A549 (cell line): ENCODE data around the gene GGACT. TPM values are rescaled to one million over a fixed set of nuclear protein-coding genes. Genes with fewer than 3 reads are reported as not detected.

Experiments
- ATAC-seq, 2 experiments: fragments of 200-7000 bp in 1 of 2; fragments of >200 bp in 1 of 2; cut with Nextera tagmentation in 1 of 2; cut with Tn5 transposase in 1 of 2; 3 replicates each; pipeline versions ENCODE4 v1.8.0 to v1.9.1; 2018 to 2020; ENCODE audit warnings: mild to moderate bottlenecking in 1 of 2, moderate library complexity in 1 of 2
- CTCF ChIA-PET: fragments of 300-600 bp; sonication (Branson Sonifier 250); formaldehyde crosslinking; extraction: SDS; loops from one replicate; lab custom pipeline; 2021; ENCODE audit warnings: antibody characterized with exemption, inconsistent platforms; lab: Yijun Ruan, JAX
- POLR2A ChIA-PET: fragments of 350-600 bp; formaldehyde crosslinking; extraction: SDS; loops from one replicate; lab custom pipeline; 2021; ENCODE audit warnings: antibody characterized with exemption, inconsistent platforms; lab: Yijun Ruan, JAX
- DNase-seq, 2 experiments: peaks; one replicate each; pipeline versions ENCODE4 v3.0.0 to v3.0.0-alpha.2; 2011 to 2016; ENCODE audit warnings: low read depth in 1 of 2, low spot score in 1 of 2
- FAIRE-seq: peaks from 2 replicates; lab custom pipeline; 2011; peaks lifted over from hg19 to GRCh38; lab: Jason Lieb, UNC
- H3K27ac ChIP-seq, 2 experiments: fragments of >200 bp; sonication (Bioruptor Twin); formaldehyde crosslinking; 3 replicates each; pipeline ENCODE4 v1.5.1; 2016 to 2017
- H3K4me1 ChIP-seq: fragments of >200 bp; sonication (Bioruptor Twin); formaldehyde crosslinking; 3 replicates; pipeline ENCODE4 v1.6.1; 2016
- H3K4me2 ChIP-seq: fragments of >200 bp; sonication (Bioruptor Twin); formaldehyde crosslinking; 3 replicates; pipeline ENCODE4 v1.6.1; 2016
- H3K4me3 ChIP-seq: fragments of >200 bp; sonication (Bioruptor Twin); formaldehyde crosslinking; 3 replicates; pipeline ENCODE4 v1.5.1; 2016
- H3K9me3 ChIP-seq: fragments of >200 bp; sonication (Bioruptor Twin); formaldehyde crosslinking; 3 replicates; pipeline ENCODE4 v1.6.1; 2016
- BHLHE40 ChIP-seq: IDR thresholded peaks from 2 replicates; pipeline ENCODE4 v1.6.1; 2012; ENCODE audit warnings: low read depth, low read length, inconsistent platforms
- CBX2 ChIP-seq: fragments of 200-600 bp; sonication (generic); IDR thresholded peaks from 2 replicates; pipeline ENCODE4 v1.6.1; 2016; ENCODE audit warnings: low read depth, mild to moderate bottlenecking, borderline replicate concordance
- CEBPB ChIP-seq, 2 experiments: fragments of >200 bp in 1 of 2; sonication (Bioruptor Twin) in 1 of 2; formaldehyde crosslinking in 1 of 2; IDR thresholded peaks; 2 replicates each; pipeline ENCODE4 v1.6.1; 2012 to 2016
- CHD2 ChIP-seq: fragments of 150-350 bp; IDR thresholded peaks from 2 replicates; pipeline ENCODE4 v1.6.1; 2014; ENCODE audit warnings: low read length; ENCODE audit not compliant: partially characterized antibody
- EHF ChIP-seq: fragments of 250-450 bp; sonication (Bioruptor Pico); IDR thresholded peaks from 2 replicates; pipeline ENCODE4 v1.5.0; 2020; ENCODE audit warnings: mild to moderate bottlenecking
- EP300 ChIP-seq, 2 experiments: fragments of >200 bp; sonication (Bioruptor Twin); formaldehyde crosslinking; IDR thresholded peaks; 2 replicates in 1 of 2; 3 replicates in 1 of 2; pipeline ENCODE4 v1.6.1; 2016 to 2017
- FOSB ChIP-seq: fragments of 250-450 bp; sonication (Bioruptor Pico); IDR thresholded peaks from 2 replicates; pipeline ENCODE4 v1.5.0; 2020; ENCODE audit warnings: mild to moderate bottlenecking, moderate library complexity
- FOSL2 ChIP-seq, 2 experiments: fragments of 450-650 bp in 1 of 2; fragments of >200 bp in 1 of 2; sonication (Bioruptor Twin) in 1 of 2; formaldehyde crosslinking; IDR thresholded peaks; 2 replicates each; pipeline versions ENCODE4 v1.5.0 to v1.6.1; 2016 to 2020; ENCODE audit warnings: mild to moderate bottlenecking in 1 of 2, moderate library complexity in 1 of 2
- JUN ChIP-seq, 2 experiments: fragments of >200 bp; sonication (Bioruptor Twin); formaldehyde crosslinking; IDR thresholded peaks; 2 replicates in 1 of 2; 3 replicates in 1 of 2; pipeline ENCODE4 v1.6.1; 2016 to 2017
- MAZ ChIP-seq: fragments of 150-350 bp; IDR thresholded peaks from 2 replicates; pipeline ENCODE4 v1.6.1; 2014; ENCODE audit warnings: antibody characterized with exemption, low read depth, low read length, borderline replicate concordance
- NFE2L2 ChIP-seq: fragments of 150-350 bp; conservative IDR thresholded peaks from 2 replicates; pipeline ENCODE4 v1.6.1; 2014; ENCODE audit warnings: low read length
- NR3C1 ChIP-seq: fragments of >200 bp; sonication (Bioruptor Twin); formaldehyde crosslinking; IDR thresholded peaks from 3 replicates; pipeline ENCODE4 v1.6.1; 2017
- POLR2A ChIP-seq: IDR thresholded peaks from 2 replicates; pipeline ENCODE4 v1.6.1; 2012; ENCODE audit warnings: mild to moderate bottlenecking, low read length
- RARB ChIP-seq: fragments of 250-450 bp; sonication (Bioruptor Pico); IDR thresholded peaks from 2 replicates; pipeline ENCODE4 v1.8.0; 2021; ENCODE audit warnings: mild to moderate bottlenecking, moderate library complexity
- SMC3 ChIP-seq: fragments of >200 bp; sonication (Bioruptor Twin); formaldehyde crosslinking; IDR thresholded peaks from 3 replicates; pipeline ENCODE4 v1.6.1; 2018; ENCODE audit warnings: inconsistent platforms
- TP53 ChIP-seq: fragments of 250-450 bp; sonication (Bioruptor Pico); IDR thresholded peaks from 2 replicates; pipeline ENCODE4 v1.5.0; 2021; ENCODE audit warnings: mild to moderate bottlenecking, moderate library complexity
- ZFP36 ChIP-seq: fragments of 450-650 bp; IDR thresholded peaks from 2 replicates; pipeline ENCODE4 v1.6.1; 2014; ENCODE audit warnings: borderline replicate concordance; ENCODE audit not compliant: partially characterized antibody
- ZNF302 ChIP-seq: fragments of 250-450 bp; sonication (Bioruptor Pico); IDR thresholded peaks from 2 replicates; pipeline ENCODE4 v1.9.0; 2021; ENCODE audit warnings: inconsistent platforms, mild to moderate bottlenecking, moderate library complexity
- WGBS: methylation state at CpG from one replicate; pipeline ENCODE4 v1.1.6; 2017; ENCODE audit errors: missing lambda C conversion rate; 5-methylcytosine and 5-hydroxymethylcytosine counted together
- polyA plus RNA-seq, 4 experiments: library from polyadenylated mRNA; depleted of rRNA in 3 of 4; stranded (reverse); fragments of >200 nt; fragmentation: RNase III in 1 of 4; extraction: RNeasy Plus Mini Kit Qiagen cat#74134 plus additional on column Dnase treatment in 1 of 4; gene quantifications; 2 replicates in 3 of 4; 3 replicates in 1 of 4; pipeline ENCODE4 v1.2.3, GENCODE V29; 2011 to 2017
- TF ChIP-seq, protein P1 (sequence below): IDR thresholded peaks from 2 replicates; pipeline ENCODE4 v1.6.1; 2012
- TF ChIP-seq, protein P2 (sequence below): fragments of 200-600 bp; sonication (generic); IDR thresholded peaks from 2 replicates; pipeline ENCODE4 v1.6.1; 2016; ENCODE audit warnings: antibody characterized with exemption, mild to moderate bottlenecking, moderate library complexity
- TF ChIP-seq, protein P3 (sequence below): fragments of 150-350 bp; IDR thresholded peaks from 2 replicates; pipeline ENCODE4 v1.6.1; 2014; ENCODE audit warnings: low read depth, mild to moderate bottlenecking, low read length
- TF ChIP-seq, protein P4 (sequence below): fragments of >200 bp; sonication (Bioruptor Twin); formaldehyde crosslinking; IDR thresholded peaks from 3 replicates; pipeline ENCODE4 v1.6.1; 2016
- TF ChIP-seq, protein P5 (sequence below): fragments of >200 bp; sonication (Bioruptor Twin); formaldehyde crosslinking; IDR thresholded peaks from 3 replicates; pipeline ENCODE4 v1.5.1; 2016

The GGACT gene
- polyA plus RNA-seq, 2 of the 4 experiments (the other 2 are of a cell fraction) = 2.7 to 8.6 TPM

DNA sequence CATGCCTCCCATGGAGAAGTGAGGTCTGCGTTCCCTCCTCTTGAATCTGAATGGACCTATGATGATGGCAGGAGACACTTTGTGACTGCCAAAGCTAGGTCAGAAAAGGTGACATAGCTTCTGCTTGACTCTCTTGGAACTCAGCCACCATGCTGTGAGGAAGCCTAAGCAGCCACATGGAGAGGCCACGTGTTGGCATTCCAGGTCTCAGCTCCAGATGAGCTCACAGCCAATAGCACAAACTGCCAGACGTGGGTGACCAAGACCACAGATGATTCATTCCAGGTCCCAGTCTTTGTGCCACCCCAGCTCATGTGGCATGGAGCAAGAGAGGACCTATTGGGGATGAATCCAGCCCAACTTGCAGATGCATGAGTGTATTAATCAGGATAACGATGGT is 8.7 kb upstream of the GGACT start:
- no peak for ATAC-seq
- TF ChIP-seq EP300 (IDR thresholded peaks at IDR 0.05) = no peak
- no peak for TF ChIP-seq CEBPB (IDR thresholded peaks at IDR 0.05)
- TF ChIP-seq TP53 (CRISPR knock-in tag) = no peak
- no peak for TF ChIP-seq EHF (CRISPR knock-in tag)
- TF ChIP-seq NR3C1 = no peak
- TF ChIP-seq, protein P1, sequence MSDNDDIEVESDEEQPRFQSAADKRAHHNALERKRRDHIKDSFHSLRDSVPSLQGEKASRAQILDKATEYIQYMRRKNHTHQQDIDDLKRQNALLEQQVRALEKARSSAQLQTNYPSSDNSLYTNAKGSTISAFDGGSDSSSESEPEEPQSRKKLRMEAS = no peak
- TF ChIP-seq MAZ = no peak
- TF ChIP-seq, protein P2, sequence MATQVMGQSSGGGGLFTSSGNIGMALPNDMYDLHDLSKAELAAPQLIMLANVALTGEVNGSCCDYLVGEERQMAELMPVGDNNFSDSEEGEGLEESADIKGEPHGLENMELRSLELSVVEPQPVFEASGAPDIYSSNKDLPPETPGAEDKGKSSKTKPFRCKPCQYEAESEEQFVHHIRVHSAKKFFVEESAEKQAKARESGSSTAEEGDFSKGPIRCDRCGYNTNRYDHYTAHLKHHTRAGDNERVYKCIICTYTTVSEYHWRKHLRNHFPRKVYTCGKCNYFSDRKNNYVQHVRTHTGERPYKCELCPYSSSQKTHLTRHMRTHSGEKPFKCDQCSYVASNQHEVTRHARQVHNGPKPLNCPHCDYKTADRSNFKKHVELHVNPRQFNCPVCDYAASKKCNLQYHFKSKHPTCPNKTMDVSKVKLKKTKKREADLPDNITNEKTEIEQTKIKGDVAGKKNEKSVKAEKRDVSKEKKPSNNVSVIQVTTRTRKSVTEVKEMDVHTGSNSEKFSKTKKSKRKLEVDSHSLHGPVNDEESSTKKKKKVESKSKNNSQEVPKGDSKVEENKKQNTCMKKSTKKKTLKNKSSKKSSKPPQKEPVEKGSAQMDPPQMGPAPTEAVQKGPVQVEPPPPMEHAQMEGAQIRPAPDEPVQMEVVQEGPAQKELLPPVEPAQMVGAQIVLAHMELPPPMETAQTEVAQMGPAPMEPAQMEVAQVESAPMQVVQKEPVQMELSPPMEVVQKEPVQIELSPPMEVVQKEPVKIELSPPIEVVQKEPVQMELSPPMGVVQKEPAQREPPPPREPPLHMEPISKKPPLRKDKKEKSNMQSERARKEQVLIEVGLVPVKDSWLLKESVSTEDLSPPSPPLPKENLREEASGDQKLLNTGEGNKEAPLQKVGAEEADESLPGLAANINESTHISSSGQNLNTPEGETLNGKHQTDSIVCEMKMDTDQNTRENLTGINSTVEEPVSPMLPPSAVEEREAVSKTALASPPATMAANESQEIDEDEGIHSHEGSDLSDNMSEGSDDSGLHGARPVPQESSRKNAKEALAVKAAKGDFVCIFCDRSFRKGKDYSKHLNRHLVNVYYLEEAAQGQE = no peak
- no peak for TF ChIP-seq ZNF302
- TF ChIP-seq JUN (IDR thresholded peaks at IDR 0.05) = no peak
- TF ChIP-seq CHD2 = no peak
- H3K4me2 ChIP-seq = no peak overlapping the region
- H3K4me3 ChIP-seq = no peak overlapping the region
- no peak for DNase-seq
- WGBS = 75% methylated on average over 2 of the region's 4 CpGs
- ChIA-PET CTCF (no interaction called here), POLR2A (interaction anchor here (0.6 kb wide), 1 partner anchor 189 kb away, joined by 3 read pairs; no protein-coding TSS in a partner anchor)
- H3K27ac ChIP-seq = no peak overlapping the region
- H3K4me1 ChIP-seq = no peaks in the 10 kb centered on the region
- no peaks in the 10 kb centered on the region for H3K9me3 ChIP-seq
- no peak for FAIRE-seq

DNA sequence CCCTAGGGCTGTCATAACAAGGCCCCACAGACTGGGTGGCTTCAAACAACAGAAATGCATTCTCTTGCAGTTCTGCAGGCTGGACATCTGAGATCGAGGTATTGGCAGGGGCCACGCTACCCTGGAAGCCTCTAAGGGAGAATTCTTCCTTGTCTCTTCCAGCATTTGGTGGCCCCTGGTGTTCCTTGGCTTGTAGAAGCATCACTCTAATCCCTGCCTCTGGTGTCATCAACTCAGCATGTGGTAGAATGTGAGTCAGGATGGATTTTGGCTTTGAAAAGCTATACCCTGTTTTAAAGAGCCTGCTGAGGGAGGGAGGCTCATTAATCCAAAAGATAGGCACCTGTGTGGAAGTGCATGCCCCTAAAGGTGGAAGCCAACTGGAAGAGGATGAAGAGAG is 7.9 kb upstream of the GGACT start:
- Histone ChIP-seq H3K27ac (no peak overlapping the region), H3K4me1 (no peaks in the 10 kb centered on the region), H3K9me3 (no peaks in the 10 kb centered on the region), H3K4me3 (no peak overlapping the region), H3K4me2 (no peak overlapping the region)
- CTCF ChIA-PET = no interaction called here
- FAIRE-seq = no peak
- TF ChIP-seq CEBPB (IDR thresholded peaks at IDR 0.05) = no peak
- TF ChIP-seq POLR2A = no peak
- TF ChIP-seq FOSB (CRISPR knock-in tag) = no peak
- no peak for TF ChIP-seq SMC3
- TF ChIP-seq, protein P1 = no peak
- TF ChIP-seq, protein P3, sequence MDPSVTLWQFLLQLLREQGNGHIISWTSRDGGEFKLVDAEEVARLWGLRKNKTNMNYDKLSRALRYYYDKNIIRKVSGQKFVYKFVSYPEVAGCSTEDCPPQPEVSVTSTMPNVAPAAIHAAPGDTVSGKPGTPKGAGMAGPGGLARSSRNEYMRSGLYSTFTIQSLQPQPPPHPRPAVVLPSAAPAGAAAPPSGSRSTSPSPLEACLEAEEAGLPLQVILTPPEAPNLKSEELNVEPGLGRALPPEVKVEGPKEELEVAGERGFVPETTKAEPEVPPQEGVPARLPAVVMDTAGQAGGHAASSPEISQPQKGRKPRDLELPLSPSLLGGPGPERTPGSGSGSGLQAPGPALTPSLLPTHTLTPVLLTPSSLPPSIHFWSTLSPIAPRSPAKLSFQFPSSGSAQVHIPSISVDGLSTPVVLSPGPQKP = no peak
- TF ChIP-seq NFE2L2 = no peak
- no peak for TF ChIP-seq RARB (CRISPR knock-in tag)
- TF ChIP-seq, protein P4, sequence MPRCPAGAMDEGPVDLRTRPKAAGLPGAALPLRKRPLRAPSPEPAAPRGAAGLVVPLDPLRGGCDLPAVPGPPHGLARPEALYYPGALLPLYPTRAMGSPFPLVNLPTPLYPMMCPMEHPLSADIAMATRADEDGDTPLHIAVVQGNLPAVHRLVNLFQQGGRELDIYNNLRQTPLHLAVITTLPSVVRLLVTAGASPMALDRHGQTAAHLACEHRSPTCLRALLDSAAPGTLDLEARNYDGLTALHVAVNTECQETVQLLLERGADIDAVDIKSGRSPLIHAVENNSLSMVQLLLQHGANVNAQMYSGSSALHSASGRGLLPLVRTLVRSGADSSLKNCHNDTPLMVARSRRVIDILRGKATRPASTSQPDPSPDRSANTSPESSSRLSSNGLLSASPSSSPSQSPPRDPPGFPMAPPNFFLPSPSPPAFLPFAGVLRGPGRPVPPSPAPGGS = no peak
- 46% methylated on average over 2 of the region's 2 CpGs for WGBS
- DNase-seq = no peak
- ATAC-seq = no peak
- POLR2A ChIA-PET = no interaction called here

DNA sequence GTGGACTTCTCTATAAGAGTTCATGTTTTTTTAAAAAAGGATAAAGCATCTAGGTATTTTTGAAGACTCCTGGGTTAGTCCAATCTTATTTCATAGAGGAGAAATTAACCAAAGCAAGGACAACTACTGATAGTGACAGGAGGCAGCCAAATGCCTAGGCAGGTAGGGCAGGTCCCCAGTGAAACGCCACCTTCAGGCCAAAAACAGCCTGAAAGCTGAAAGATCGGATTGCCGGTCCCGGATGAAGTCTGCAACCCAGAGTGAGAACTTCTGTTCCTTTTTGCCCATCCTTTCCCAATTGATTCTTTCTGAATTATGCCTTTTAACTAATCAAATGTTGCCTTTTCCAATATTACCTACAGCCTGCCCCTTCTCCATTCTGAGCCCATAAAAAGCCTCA is 6.1 kb upstream of the GGACT start:
- Histone ChIP-seq H3K27ac (no peak overlapping the region), H3K9me3 (no peaks in the 10 kb centered on the region), H3K4me3 (no peak overlapping the region), H3K4me1 (no peaks in the 10 kb centered on the region), H3K4me2 (no peak overlapping the region)
- ChIA-PET POLR2A (no interaction called here), CTCF (no interaction called here)
- peak; percentile 59 to 79; a peak in 4 of 6 replicates for ATAC-seq
- WGBS = 48% methylated on average over 4 of the region's 4 CpGs
- DNase-seq = peak in 1 of 2 experiments; percentile 11
- no peak for FAIRE-seq
- TF ChIP-seq, protein P5, sequence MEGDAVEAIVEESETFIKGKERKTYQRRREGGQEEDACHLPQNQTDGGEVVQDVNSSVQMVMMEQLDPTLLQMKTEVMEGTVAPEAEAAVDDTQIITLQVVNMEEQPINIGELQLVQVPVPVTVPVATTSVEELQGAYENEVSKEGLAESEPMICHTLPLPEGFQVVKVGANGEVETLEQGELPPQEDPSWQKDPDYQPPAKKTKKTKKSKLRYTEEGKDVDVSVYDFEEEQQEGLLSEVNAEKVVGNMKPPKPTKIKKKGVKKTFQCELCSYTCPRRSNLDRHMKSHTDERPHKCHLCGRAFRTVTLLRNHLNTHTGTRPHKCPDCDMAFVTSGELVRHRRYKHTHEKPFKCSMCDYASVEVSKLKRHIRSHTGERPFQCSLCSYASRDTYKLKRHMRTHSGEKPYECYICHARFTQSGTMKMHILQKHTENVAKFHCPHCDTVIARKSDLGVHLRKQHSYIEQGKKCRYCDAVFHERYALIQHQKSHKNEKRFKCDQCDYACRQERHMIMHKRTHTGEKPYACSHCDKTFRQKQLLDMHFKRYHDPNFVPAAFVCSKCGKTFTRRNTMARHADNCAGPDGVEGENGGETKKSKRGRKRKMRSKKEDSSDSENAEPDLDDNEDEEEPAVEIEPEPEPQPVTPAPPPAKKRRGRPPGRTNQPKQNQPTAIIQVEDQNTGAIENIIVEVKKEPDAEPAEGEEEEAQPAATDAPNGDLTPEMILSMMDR = 0 out of 3 replicates have a peak, but pooled peaks have one; percentile 19
- TF ChIP-seq ZFP36 = no peak
- TF ChIP-seq CBX2 = no peak
- TF ChIP-seq BHLHE40 = no peak
- no peak for TF ChIP-seq FOSL2 (IDR thresholded peaks at IDR 0.05)
- no peak for TF ChIP-seq FOSL2 (CRISPR knock-in tag; IDR thresholded peaks at IDR 0.05)
- TF ChIP-seq, protein P2 = no peak
